Regular cardiac myocyte (primary cell): ENCODE measurements around the gene CRB3. TPM values are rescaled to one million over a fixed set of nuclear protein-coding genes. Genes with fewer than 3 reads are reported as not detected.

Source experiments
- total RNA-seq: library from RNA; depleted of rRNA; stranded (reverse); fragments of >200 nt; gene quantifications from 2 replicates; pipeline ENCODE4 v1.2.3, GENCODE V29; 2014

CRB3 gene
- 0.28 TPM in 1 of 2 replicates, not detected in the other for total RNA-seq

GRCh38 chr19:6464070-6464873, at the start of gene CRB3:
CRB3 (plus strand) TSS chr19:6464271; CDS start chr19:6464702, 431 bp downstream.

GRCh38 chr19:6424195-6424938, 39.7 kb upstream of the CRB3 start, which contains the start of gene KHSRP:
KHSRP (minus strand) TSS chr19:6424811; CDS start chr19:6424701, 110 bp downstream.

GRCh38 chr19:6433663-6434062, 30.4 kb upstream of the CRB3 start, which contains the start of gene SLC25A41:
SLC25A41 (minus strand) TSS chr19:6433763; CDS start chr19:6433693, 70 bp downstream.

GRCh38 chr19:6459262-6460098, 4.6 kb upstream of the CRB3 start, which contains the start of gene SLC25A23:
SLC25A23 (minus strand) TSS chr19:6459792; CDS start chr19:6459628, 164 bp downstream.

GRCh38 chr19:6481541-6482342, 17.7 kb downstream of the CRB3 start, which contains the start of gene DENND1C:
DENND1C (minus strand) TSS chr19:6481787; CDS start chr19:6481695, 92 bp downstream.

GRCh38 chr19:6501740-6502648, 37.9 kb downstream of the CRB3 start, which contains the start of gene TUBB4A:
TUBB4A (minus strand) TSS chr19:6502309; CDS start chr19:6502212, 97 bp downstream.

Other genes with a start within 250 kb of the CRB3 start
- gene MLLT1, start 184.3 kb upstream of the CRB3 start, total RNA-seq: 3.9 and 6.1 TPM in 2 replicates
- gene ACER1, start 130.7 kb upstream of the CRB3 start, total RNA-seq: not detected in 2 replicates
- gene CLPP, start 102.7 kb upstream of the CRB3 start, total RNA-seq: 38.1 and 76.7 TPM in 2 replicates
- gene ALKBH7, start 91.5 kb upstream of the CRB3 start, total RNA-seq: 47.7 and 58.6 TPM in 2 replicates
- gene PSPN, start 88.3 kb upstream of the CRB3 start, total RNA-seq: 0.96 and 1.1 TPM in 2 replicates
- gene GTF2F1, start 71.1 kb upstream of the CRB3 start, total RNA-seq: 38.3 and 63.6 TPM in 2 replicates
- gene KHSRP, start 39.5 kb upstream of the CRB3 start, total RNA-seq: 54.7 and 131 TPM in 2 replicates
- not detected in 2 replicates for gene SLC25A41, start 30.5 kb upstream of the CRB3 start, total RNA-seq
- gene SLC25A23, start 4.5 kb upstream of the CRB3 start, total RNA-seq: 13.4 and 34.4 TPM in 2 replicates
- not detected in 2 replicates for gene DENND1C, start 17.5 kb downstream of the CRB3 start, total RNA-seq
- gene TUBB4A, start 38.0 kb downstream of the CRB3 start, total RNA-seq: 1.1 TPM in 1 of 2 replicates, not detected in the other
- gene TNFSF9, start 66.8 kb downstream of the CRB3 start, total RNA-seq: 0.19 and 1.1 TPM in 2 replicates
- not detected in 2 replicates for gene CD70, start 126.9 kb downstream of the CRB3 start, total RNA-seq
- under 0.01 and 0.56 TPM in 2 replicates for gene TNFSF14, start 205.9 kb downstream of the CRB3 start, total RNA-seq